HG02759 (cell line): ENCODE data around the gene STON2.

Source experiments
- ATAC-seq: cut with Tn5 transposase; IDR thresholded peaks from one replicate; pipeline ENCODE4 v1.9.1; 2021; ENCODE audit warnings: mild to moderate bottlenecking, moderate library complexity; ENCODE audit not compliant: unreplicated experiment

Gene STON2

GRCh38 chr14:81423504-81423903 is 23.4 kb upstream of the STON2 start:
- no peak for ATAC-seq

GRCh38 chr14:81418057-81418790 is 18.1 kb upstream of the STON2 start:
- no peak for ATAC-seq

GRCh38 chr14:81416981-81417380 is 16.9 kb upstream of the STON2 start:
- ATAC-seq, result no peak

DNA sequence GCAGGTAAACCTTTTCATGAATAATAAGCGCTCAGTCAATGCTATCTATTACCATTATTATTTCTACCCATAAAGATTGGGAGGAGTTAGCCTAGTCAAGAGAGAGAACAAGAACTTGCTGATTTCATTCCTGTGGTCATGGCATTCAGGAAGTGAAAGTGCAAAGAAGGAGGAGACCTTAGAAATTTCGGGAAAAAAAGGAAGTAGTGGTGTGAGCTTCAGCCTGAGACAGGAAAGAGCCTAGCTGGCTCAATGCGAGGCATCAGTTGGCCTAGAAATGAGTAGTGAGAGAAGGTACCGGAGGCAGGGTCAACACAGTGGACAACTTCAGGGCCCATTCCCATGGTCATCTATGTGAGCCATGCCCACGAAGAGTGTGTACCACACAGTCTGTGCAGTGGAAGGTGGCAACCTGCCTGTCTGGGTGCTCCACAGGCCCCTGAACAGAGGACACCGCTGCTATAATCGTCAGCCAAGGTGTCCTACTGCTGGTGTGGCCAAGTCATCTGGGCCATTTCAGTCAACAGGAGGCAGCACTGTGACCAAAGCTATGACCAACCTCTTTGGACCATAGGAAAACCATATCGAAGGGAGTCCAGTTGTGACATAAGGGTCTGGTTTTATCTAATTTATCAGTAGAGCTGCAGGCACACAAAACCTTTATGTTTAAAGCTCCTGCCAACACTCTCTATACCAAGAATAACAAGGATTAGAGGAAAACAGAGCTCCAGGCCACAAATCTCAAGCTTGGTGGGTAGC is 16.2 kb upstream of the STON2 start:
- ATAC-seq, result no peak

- no peak for ATAC-seq
Measured at GRCh38 chr14:81415781-81416180, 15.7 kb upstream of the STON2 start.

GRCh38 chr14:81414123-81414522 is 14.0 kb upstream of the STON2 start:
- no peak for ATAC-seq

DNA sequence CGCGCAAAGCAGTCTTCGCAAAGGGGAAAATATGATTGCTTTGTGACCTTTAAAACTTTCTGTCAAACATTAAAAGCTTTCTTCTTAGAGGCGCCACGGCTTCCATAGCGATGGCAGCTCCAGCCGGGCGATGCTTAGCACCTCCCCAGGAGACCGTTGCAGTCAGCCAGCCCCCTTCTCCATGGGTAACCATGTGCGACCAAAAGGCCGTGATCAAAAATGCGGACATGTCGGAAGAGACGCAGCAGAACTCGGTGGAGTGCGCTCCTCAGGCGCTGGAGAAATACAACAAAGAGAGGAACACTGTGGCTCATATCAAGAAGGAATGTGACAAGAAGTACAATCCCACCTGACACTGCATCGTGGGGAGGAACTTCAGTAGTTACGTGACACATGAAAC is 12.7 kb upstream of the STON2 start:
- no peak for ATAC-seq

DNA sequence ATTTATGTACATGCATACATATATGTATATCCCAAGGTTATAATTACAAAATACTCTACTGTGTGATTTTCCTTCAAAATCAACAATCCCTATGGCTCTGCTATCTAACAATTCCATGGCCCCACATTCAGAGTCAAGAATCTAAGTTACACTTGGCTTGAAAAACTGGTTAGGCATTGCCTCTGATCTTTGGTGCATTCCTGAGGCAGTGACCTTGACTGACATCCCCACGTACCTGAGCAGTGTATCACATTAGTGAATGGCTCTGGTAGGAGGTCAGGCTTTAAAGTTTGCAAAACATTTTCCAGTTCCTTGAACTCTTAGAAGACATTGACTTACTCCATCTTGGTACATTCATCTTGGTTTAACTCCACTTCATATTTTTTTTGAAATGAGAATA is 8.5 kb upstream of the STON2 start:
- ATAC-seq, result no peak

DNA sequence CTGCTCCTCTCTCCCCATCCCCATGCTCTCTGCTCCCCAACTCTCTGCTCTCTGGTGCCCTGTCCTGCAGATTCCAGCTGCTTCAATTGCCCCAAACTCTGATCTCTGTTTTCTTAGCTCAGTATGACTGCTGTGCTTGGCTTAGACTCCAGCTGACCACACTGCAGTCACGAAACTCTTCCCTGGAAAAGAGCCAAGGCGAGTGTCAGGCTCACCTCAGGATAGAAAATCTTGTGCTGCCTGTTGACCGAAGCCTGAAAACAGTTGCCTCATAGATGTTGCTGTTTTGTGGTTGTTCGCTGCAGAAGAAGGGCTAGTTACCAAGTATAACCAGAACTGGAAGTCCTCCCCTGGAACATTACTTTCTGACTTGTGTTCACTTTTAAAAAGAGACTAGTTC is 6.7 kb upstream of the STON2 start:
- ATAC-seq, result no peak

- ATAC-seq, result peak; percentile 25
Measured at GRCh38 chr14:81402123-81402495, 2.0 kb upstream of the STON2 start.

- ATAC-seq, result peak; percentile 52
Measured at GRCh38 chr14:81401420-81402122, 1.4 kb upstream of the STON2 start.

DNA sequence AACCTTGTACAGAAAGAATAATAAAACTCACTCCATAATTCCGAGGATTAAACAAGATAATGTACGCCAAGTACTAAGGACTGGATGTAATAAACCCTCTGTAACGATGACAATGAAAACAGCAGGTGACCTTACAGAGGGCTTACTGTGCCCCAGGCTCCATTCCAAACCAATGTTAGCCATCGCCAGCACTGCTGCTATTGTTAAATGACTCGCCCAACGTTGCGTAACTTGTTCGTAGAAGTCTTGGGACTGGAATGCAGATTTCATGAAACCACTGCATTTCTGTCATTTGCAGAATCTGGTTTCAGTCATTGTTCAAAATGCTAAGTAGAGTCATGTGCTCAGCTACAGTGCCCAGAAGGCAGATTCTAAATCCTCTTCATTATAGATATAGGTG is 728 bp upstream of the STON2 start:
- no peak for ATAC-seq

DNA sequence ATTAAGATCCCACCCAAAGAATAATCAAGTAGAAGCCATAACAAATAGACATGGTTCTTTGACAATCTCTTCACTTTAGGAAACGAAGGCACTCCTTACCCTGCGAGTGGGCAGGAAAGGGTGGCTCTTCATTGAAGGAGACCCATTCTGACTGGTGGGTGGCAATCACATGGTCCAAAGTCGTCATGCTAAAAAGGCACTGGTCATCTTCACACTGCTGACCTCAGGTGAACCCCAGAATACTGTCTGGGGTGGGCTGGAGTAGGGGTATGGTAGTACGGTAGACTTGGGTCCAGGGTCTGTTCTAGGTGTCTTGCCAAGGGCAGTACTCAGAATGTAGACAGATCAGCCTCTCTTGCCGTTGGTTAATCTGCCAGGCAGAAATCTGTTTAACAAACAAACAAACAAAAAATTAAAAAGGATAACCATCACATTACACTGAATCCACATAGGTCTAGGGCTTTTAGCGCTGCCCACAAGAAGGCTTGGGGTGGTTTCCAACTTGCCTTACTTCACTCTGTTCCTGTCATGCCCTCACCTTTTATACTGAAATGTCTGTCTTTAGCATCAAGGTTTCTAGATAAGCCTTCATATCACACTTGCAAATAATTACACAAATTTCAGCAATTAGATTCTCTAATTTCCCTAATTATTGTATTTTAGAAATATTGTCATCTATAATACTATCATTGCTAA is 1.8 kb downstream of the STON2 start:
- no peak for ATAC-seq

DNA sequence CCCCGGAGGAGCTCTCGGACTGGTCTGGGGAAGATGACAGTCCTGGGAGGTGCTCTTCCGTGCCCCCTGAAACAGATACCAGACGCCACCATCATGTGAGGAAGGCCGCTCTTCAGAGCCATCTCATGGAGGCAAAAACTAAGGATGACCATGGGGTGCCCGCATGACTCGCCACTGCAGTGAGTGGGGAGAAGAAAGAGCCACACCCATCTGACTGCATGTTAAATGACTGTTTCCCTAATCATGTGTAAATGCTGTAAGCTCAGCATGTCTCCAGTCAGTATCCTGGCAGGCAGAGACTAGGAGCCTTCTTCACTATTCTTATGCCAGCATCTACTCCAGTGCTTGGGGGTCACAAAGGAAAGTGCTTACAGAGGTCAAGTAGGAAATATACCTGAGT is 4.0 kb downstream of the STON2 start:
- no peak for ATAC-seq

GRCh38 chr14:81394739-81395138 is 5.4 kb downstream of the STON2 start:
- no peak for ATAC-seq

DNA sequence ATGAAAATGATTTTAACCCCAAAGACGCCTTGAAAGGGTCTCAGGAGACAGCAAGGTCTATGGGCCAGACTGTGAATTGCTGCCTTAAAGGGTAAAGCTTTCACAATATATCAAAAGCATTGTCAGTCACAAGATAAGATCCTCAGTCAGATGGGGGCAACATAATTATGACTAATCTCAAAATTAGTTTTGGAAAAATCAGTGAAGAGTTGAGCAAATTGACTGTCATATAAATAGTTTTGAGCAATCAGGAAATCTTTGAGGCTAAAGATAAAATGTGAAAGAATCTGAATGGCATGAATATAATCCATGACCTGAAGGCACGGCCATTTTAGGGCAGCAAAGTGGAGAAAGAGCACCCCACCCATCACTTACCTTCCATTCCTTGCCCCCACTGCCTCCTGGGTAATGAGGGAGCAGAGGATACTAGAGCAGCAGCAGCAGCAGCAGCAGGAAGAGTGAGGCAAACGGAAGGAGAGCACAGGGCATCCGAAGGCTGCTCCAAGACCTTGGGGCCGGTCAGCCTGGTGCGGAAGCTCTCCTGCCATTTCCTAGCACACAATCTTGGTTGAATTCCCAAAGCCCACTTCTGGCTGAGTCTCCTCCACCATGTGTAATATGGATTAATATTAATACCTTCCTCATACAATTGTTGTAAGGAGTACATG is 7.0 kb downstream of the STON2 start:
- no peak for ATAC-seq

- ATAC-seq, result no peak
Measured at GRCh38 chr14:81392052-81392451, 8.1 kb downstream of the STON2 start.

DNA sequence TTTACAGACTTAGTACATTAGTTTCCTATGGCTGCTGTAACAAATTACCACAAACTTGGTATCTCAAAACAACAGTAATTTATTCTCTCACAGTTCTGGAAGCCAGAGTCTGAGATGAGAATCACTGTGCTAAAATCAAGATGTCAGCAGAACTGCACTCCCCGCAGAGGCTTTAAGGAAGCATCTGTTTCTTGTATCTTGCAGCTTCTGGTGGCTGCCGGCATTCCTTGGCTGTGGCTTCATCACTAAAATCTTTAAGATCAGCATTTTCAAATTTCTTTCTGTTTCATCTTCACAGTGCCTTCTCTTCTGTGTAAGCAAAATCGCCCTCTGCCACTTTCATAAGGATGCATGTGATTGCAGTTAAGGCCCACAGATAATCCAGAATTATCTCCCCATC is 9.4 kb downstream of the STON2 start:
- no peak for ATAC-seq

GRCh38 chr14:81388336-81388735 is 11.8 kb downstream of the STON2 start:
- ATAC-seq, result no peak

DNA sequence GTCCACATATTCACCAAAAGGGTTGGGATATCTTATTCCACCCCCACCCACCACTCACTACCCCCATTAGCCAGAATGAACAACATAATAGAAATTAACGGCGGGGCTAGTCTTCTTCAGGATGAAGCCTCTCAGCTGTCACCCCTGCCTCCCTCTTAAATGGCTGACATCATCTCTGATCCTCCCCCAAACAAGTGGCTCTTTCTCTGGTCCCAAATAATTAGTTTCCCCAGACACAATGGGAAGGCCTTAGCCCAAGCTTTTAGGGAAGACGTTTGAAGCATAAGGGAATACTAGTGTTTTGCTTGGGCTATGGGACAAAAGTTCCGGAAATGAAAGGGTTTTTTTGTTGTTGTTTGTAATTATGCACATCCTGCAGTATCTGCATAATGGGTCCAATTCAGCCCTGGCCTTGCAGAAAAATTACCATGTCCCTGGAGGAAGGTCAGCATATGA is 13.8 kb downstream of the STON2 start:
- no peak for ATAC-seq

GRCh38 chr14:81385886-81386285 is 14.2 kb downstream of the STON2 start:
- no peak for ATAC-seq
